ENCODE data around the gene GZF1. TPM values are rescaled to one million over a fixed set of nuclear protein-coding genes. Genes with fewer than 3 reads are reported as not detected.

GZF1 gene
- total and polyA plus RNA-seq, 2 donors (not counting 1 experiment from before 2014, with no cell fraction given) = 12.5 to 49.0 TPM

DNA sequence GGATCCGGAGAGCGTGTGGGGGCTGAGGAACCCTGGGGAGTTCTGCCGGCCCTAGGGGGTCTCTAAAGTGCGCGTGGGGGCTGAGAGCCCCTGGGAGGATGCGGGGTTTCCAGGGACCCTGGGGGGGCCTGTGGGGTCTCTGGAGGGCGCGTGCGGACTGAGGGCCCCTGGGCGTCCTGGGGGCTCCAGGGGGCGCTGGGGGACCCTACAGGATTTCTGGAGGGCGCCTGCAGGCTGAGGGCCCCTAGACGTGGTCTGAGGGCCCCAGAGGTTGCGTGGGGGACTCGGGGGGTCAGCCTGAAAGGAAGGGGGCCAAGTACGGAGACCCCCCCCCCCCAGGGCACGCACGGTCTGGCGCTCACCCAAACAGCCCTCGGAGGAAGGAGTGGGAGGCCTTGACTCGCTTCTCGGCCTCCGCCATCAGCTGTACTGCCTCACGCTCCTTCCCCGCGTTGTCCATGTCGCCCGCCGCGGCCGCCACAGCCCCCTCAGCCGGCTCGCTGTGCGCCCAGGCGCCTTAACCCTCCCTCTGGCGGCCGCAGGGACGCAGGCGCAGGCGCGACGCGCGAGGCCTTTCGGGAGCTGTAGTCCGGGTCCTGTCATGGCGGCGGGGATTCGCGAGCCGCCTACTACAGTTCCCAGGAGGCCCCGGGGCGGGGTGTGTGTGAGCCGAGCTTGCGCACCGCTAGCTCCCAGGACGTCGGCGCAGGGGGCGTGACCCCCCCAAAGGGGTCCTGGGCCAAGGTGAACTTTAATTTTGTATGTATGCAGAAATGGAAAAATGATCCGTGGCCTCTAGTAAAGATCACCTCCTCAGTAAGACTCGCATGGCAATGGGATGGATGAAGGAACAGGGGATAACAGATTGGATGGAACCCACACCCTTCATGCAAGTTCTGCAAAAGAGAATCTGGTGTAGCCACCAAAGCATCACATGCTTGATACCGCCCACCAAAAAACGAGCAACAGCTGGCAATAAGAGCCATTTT lies 59.3 kb downstream of the GZF1 start, which contains the start of gene NAPB:
Gene NAPB (minus strand): TSS at position 546 of the 989 bp plus-strand sequence. CDS start 86 bp downstream, at position 460.
- Histone ChIP-seq H3K36me3 (replicated peaks in 1 of 2; ENCODE audit: control extremely low read depth in 1 of 2, control insufficient read depth in 1 of 2, extremely low read depth in 1 of 2, insufficient read depth in 2 of 2, low read length in 1 of 2) (no peaks in the 10 kb centered on the region), H3K9me3 (ENCODE audit: control extremely low read depth in 1 of 3, control insufficient read depth in 2 of 3, insufficient read depth in 1 of 3, low read length in 2 of 3) (no peaks in the 10 kb centered on the region), H3K27ac (ENCODE audit: low read length in 2 of 2) (peak within 1 kb of the TSS; percentile 50 to 80), H4K20me1 (ENCODE audit: control insufficient read depth, insufficient read depth, low read length, poor library complexity, severe bottlenecking) (no peaks in the 10 kb centered on the region), H3K4me2 (replicated peaks; ENCODE audit: low read depth, low read length, poor library complexity, severe bottlenecking) (peak within 1 kb of the TSS; percentile 99), H3K4me1 (ENCODE audit: control insufficient read depth in 2 of 2, insufficient read depth in 2 of 2, low read length in 2 of 2) (peaks cover 13 to 14% of the 10 kb centered on the region in 2 donors), H3K27me3 (replicated peaks in 1 of 4; ENCODE audit: control extremely low read depth in 1 of 4, control insufficient read depth in 3 of 4, insufficient read depth in 4 of 4, low read length in 3 of 4) (no peaks in the 10 kb centered on the region), H3K79me2 (ENCODE audit: control insufficient read depth, insufficient read depth, low read length) (peaks cover 42% of the 10 kb centered on the region), H3K9ac (ENCODE audit: low read length) (peak within 1 kb of the TSS; percentile 90), H2AFZ (ENCODE audit: insufficient read depth, low read depth, low read length, poor library complexity, severe bottlenecking) (peak within 1 kb of the TSS; percentile 82), H3K4me3 (ENCODE audit: control extremely low read depth in 1 of 5, extremely low read depth in 1 of 5, insufficient read depth in 1 of 5, low read depth in 2 of 5, low read length in 4 of 5) (peak within 1 kb of the TSS; percentile 50 to 92 (median 85))
- Mint-ChIP-seq H3K27me3 (peaks cover 14% of the 10 kb centered on the region), H3K4me1 (peaks cover 21% of the 10 kb centered on the region), H3K27ac (peak within 1 kb of the TSS; percentile 90), H3K4me3 (peak within 1 kb of the TSS; percentile 91), H3K9me3 (ENCODE audit: insufficient read depth) (no peaks in the 10 kb centered on the region)
- ATAC-seq (ENCODE audit: low read depth) = peak; percentile 98
- CTCF ChIA-PET = interaction anchor here (0.6 to 2.5 kb wide), 11 partner anchors 14 to 78 kb away, joined by 3 to 36 read pairs (median 3); partner anchors contain the start of gene NXT1
- peak; percentile 92 for DNase-seq
- TF ChIP-seq, protein P1, sequence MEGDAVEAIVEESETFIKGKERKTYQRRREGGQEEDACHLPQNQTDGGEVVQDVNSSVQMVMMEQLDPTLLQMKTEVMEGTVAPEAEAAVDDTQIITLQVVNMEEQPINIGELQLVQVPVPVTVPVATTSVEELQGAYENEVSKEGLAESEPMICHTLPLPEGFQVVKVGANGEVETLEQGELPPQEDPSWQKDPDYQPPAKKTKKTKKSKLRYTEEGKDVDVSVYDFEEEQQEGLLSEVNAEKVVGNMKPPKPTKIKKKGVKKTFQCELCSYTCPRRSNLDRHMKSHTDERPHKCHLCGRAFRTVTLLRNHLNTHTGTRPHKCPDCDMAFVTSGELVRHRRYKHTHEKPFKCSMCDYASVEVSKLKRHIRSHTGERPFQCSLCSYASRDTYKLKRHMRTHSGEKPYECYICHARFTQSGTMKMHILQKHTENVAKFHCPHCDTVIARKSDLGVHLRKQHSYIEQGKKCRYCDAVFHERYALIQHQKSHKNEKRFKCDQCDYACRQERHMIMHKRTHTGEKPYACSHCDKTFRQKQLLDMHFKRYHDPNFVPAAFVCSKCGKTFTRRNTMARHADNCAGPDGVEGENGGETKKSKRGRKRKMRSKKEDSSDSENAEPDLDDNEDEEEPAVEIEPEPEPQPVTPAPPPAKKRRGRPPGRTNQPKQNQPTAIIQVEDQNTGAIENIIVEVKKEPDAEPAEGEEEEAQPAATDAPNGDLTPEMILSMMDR (IDR thresholded peaks at IDR 0.05) = peak; percentile 44
- TF ChIP-seq EZH2 (IDR thresholded peaks at IDR 0.05; ENCODE audit: borderline replicate concordance, insufficient read depth, low read depth, low read length, poor library complexity, severe bottlenecking) = no peak
- intact Hi-C loops (cut with micrococcal nuclease) = loop anchor here (1.0 to 5.0 kb wide), 2 partner anchors 63 to 1971 kb away; partner anchors contain the start of gene ABHD12
- POLR2A ChIA-PET = interaction anchor here (1.1 kb wide), 1 partner anchor 71 kb away, joined by 18 read pairs; the partner anchor contains the start of gene NXT1
- WGBS (ENCODE audit: insufficient coverage) = under 1% methylated on average over 59 of the region's 64 CpGs

Small RNA genes lying within 50 kb of the gene (small RNA-seq; reads per million reads assigned to genes)
- not detected for gene RNA5SP479 (ENCODE audit: insufficient read length, low read depth, low replicate concordance)

Other genes starting within 250 kb of the GZF1 start
- 21.4 and 22.5 TPM in 2 replicates for gene NXT1, start 11.4 kb upstream of the GZF1 start, total RNA-seq
- gene NXT1, start 11.4 kb upstream of the GZF1 start, polyA plus RNA-seq = 147 and 163 TPM in 2 replicates
- gene NAPB, start 59.3 kb downstream of the GZF1 start, total RNA-seq = 13.0 and 16.6 TPM in 2 replicates
- 4.1 and 12.2 TPM in 2 replicates for gene NAPB, start 59.3 kb downstream of the GZF1 start, polyA plus RNA-seq
- gene CSTL1, start 77.5 kb downstream of the GZF1 start, total RNA-seq = not detected in 2 replicates
- not detected in 2 replicates for gene CSTL1, start 77.5 kb downstream of the GZF1 start, polyA plus RNA-seq
- not detected in 2 replicates for gene CST11, start 90.7 kb downstream of the GZF1 start, total RNA-seq
- gene CST11, start 90.7 kb downstream of the GZF1 start, polyA plus RNA-seq = not detected in 2 replicates
- not detected in 2 replicates for gene CST8, start 128.9 kb downstream of the GZF1 start, total RNA-seq
- not detected in 2 replicates for gene CST8, start 128.9 kb downstream of the GZF1 start, polyA plus RNA-seq
- gene CST9L, start 206.3 kb downstream of the GZF1 start, total RNA-seq = not detected in 2 replicates
- not detected in 2 replicates for gene CST9L, start 206.3 kb downstream of the GZF1 start, polyA plus RNA-seq
- gene CST9, start 243.7 kb downstream of the GZF1 start, total RNA-seq = not detected in 2 replicates
- gene CST9, start 243.7 kb downstream of the GZF1 start, polyA plus RNA-seq = not detected in 2 replicates